HFFc6 (cell line): Measurements from ENCODE around the gene PDZRN4. TPM values are rescaled to one million over a fixed set of nuclear protein-coding genes. Genes with fewer than 3 reads are reported as not detected.
"Not testable (repeated sequence)": the region's sequence is repeated elsewhere in the genome, so short reads cannot be mapped to it uniquely, and the experiment has no call there.

Experiments
- DNase-seq: peaks from one replicate; pipeline ENCODE4 v3.0.0-alpha.2; 2018
- H3K27ac Mint-ChIP-seq: 2 replicates; pipeline ENCODE4 v1.8.0; 2020; ENCODE audit warnings: mild to moderate bottlenecking, mixed read lengths
- H3K27me3 Mint-ChIP-seq: 2 replicates; pipeline ENCODE4 v1.8.0; 2021; ENCODE audit warnings: mild to moderate bottlenecking, moderate library complexity, mixed read lengths; ENCODE audit not compliant: insufficient read depth
- H3K36me3 Mint-ChIP-seq: 2 replicates; pipeline ENCODE4 v1.8.0; 2021; ENCODE audit warnings: low read depth, mixed read lengths
- H3K4me1 Mint-ChIP-seq: 2 replicates; pipeline ENCODE4 v1.8.0; 2020; ENCODE audit warnings: low read depth, mixed read lengths
- H3K4me3 Mint-ChIP-seq: 2 replicates; pipeline ENCODE4 v1.8.0; 2020; ENCODE audit warnings: mild to moderate bottlenecking, moderate library complexity, mixed read lengths
- H3K9me3 Mint-ChIP-seq: 2 replicates; pipeline ENCODE4 v1.8.0; 2020; ENCODE audit warnings: mild to moderate bottlenecking, mixed read lengths
- CTCF ChIP-seq: fragments of 200-600 bp; sonication (generic); IDR thresholded peaks from 2 replicates; pipeline ENCODE4 v1.5.0; 2021; ENCODE audit warnings: antibody characterized with exemption, mild to moderate bottlenecking
- total RNA-seq, 6 experiments: library from RNA; stranded (reverse); fragmentation: NEBNext Ultra II Directional; extraction: Animal tissue kit (Norgen Biotek cat#: 25700); gene quantifications; 2 replicates in 1 of 6; 3 replicates in 5 of 6; pipeline ENCODE4 v1.2.3, GENCODE V29; 2021

PDZRN4 gene
- total RNA-seq, 6 experiments from 2014 or later: not detected

GRCh38 chr12:41612892-41613557 lies 424.9 kb downstream of the PDZRN4 start:
- Mint-ChIP-seq H3K4me1 (no peaks in the 10 kb centered on the region), H3K4me3 (no peak overlapping the region), H3K27ac (no peak overlapping the region), H3K27me3 (peaks cover 2% of the 10 kb centered on the region; the same call in 1 of the 2 replicates), H3K9me3 (peaks cover 37% of the 10 kb centered on the region), H3K36me3 (no peaks in the 10 kb centered on the region)
- no peak for TF ChIP-seq CTCF
- DNase-seq: no peak

- H3K36me3 Mint-ChIP-seq, H3K27me3 Mint-ChIP-seq, H3K27ac Mint-ChIP-seq, H3K4me3 Mint-ChIP-seq, DNase-seq, H3K4me1 Mint-ChIP-seq: not testable (repeated sequence)
- H3K9me3 Mint-ChIP-seq: peaks cover 51% of the 10 kb centered on the region
These were observed 427.1 kb downstream of the PDZRN4 start for GRCh38 chr12:41615174-41615573.

- Mint-ChIP-seq H3K27me3 (peaks cover 2% of the 10 kb centered on the region; the same call in 1 of the 2 replicates), H3K4me1 (no peaks in the 10 kb centered on the region), H3K27ac (no peak overlapping the region), H3K36me3 (no peaks in the 10 kb centered on the region), H3K4me3 (no peak overlapping the region), H3K9me3 (peaks cover 37% of the 10 kb centered on the region)
- DNase-seq: no peak
- no peak for TF ChIP-seq CTCF
These were observed 431.6 kb downstream of the PDZRN4 start for GRCh38 chr12:41619705-41620104.

GRCh38 chr12:41621291-41621690 lies 433.2 kb downstream of the PDZRN4 start:
- Mint-ChIP-seq H3K36me3 (no peaks in the 10 kb centered on the region), H3K4me3 (no peak overlapping the region), H3K27ac (no peak overlapping the region), H3K4me1 (no peaks in the 10 kb centered on the region), H3K27me3 (no peaks in the 10 kb centered on the region; the same call in 1 of the 2 replicates), H3K9me3 (peaks cover 24% of the 10 kb centered on the region)
- no peak for TF ChIP-seq CTCF
- DNase-seq: no peak
